GM04503 (cell line): Measurements from ENCODE around the gene ETAA1.

Experiments
- DNase-seq: peaks from one replicate; pipeline ENCODE4 v3.0.0-alpha.2; 2012; ENCODE audit warnings: low read depth

ETAA1 gene

GRCh38 chr2:67437114-67437513, 40.0 kb downstream of the ETAA1 start:
- DNase-seq, result no peak

- DNase-seq, result no peak
Measured at GRCh38 chr2:67438337-67438736, 41.2 kb downstream of the ETAA1 start.

- DNase-seq, result no peak
Measured at GRCh38 chr2:67445652-67446268, 48.6 kb downstream of the ETAA1 start.

GRCh38 chr2:67446491-67446911, 49.4 kb downstream of the ETAA1 start:
- no peak for DNase-seq

GRCh38 chr2:67448648-67449047, 51.5 kb downstream of the ETAA1 start:
- DNase-seq, result no peak

- no peak for DNase-seq
Measured at GRCh38 chr2:67451086-67451832, 54.1 kb downstream of the ETAA1 start.

GRCh38 chr2:67453310-67453709, 56.2 kb downstream of the ETAA1 start:
- DNase-seq, result no peak

GRCh38 chr2:67455219-67456142, 58.3 kb downstream of the ETAA1 start:
- DNase-seq, result no peak

- DNase-seq, result no peak
Measured at GRCh38 chr2:67456428-67456827, 59.3 kb downstream of the ETAA1 start.

GRCh38 chr2:67457699-67458098, 60.6 kb downstream of the ETAA1 start:
- DNase-seq, result no peak

- DNase-seq, result no peak
Measured at GRCh38 chr2:67459761-67460160, 62.6 kb downstream of the ETAA1 start.
